Activated CD8-positive, alpha-beta memory T cell treated with anti-CD3 and anti-CD28 coated beads, Interleukin-2, amount 50 U/mL, for 24 hours (primary cell): ENCODE measurements around the gene FITM1.
A peak's percentile ranks its signal among the peaks of the same experiment; 100 is the strongest.

ENCODE experiments used
- DNase-seq: peaks from one replicate; pipeline ENCODE4 v3.0.0-alpha.2; 2020; ENCODE audit errors: extremely low read depth

FITM1 gene

DNA sequence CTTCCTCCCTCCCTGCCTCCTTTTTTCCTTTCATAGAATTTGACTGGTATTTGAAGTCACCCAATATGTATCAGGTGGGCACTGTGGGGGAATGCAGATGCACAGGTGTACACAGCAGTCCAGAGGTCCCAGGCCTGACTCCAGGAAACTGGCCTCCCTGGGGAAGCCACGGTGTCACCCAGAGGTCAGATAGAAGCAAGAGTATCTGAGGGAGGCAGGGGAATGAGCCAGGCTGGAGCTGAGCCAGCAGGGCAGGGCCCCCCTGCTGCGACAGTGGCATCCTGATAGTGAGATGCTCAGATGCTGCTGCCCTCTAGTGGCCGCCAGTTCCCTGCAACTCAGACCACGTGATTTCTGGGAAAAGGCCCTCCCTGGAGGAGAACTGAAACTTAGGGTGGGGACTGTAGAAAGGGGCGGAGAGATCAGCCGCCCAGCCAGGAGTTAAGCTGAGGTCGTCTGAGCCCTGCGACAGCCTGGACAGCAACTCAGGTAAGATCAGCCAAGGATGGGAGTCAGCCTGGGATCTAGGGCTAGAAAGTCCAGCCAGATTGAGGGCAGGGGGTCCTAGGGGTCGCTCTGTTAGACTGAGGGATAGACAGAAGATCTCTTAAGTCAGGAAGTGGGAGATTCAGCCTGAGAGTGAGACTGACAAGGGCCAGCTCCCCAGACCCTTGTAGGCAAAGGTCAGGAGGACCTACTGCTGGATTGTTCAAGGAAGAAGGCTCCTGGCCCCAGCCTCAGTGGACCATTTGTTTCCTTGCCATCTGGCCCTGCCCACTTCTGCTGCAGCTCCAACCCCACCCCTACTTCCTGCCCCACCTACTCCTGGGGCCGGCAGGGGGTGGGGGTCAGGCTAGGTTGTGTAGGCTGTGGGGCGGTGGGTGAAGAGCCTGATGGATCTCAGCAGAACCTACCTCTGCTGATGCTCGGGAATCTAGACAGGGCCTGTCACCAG is 30.7 kb downstream of the FITM1 start, which contains the start of gene IRF9:
IRF9 (plus strand) TSS at position 416 of the 955 bp plus-strand sequence. CDS start 880 bp downstream, outside the sequence.
- peak; percentile 98 for DNase-seq

DNA sequence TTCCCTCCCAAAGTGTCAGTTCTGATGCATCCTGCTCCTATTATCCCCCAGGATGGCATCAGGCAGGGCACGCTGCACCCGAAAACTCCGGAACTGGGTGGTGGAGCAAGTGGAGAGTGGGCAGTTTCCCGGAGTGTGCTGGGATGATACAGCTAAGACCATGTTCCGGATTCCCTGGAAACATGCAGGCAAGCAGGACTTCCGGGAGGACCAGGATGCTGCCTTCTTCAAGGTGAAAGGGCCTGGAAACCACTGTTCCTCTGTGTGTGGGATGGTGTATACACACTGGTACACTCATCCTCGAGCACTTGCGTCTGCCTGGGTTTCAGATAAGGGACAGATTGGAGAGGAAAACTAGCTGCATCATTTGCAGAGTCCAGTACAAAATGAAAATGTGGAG is 31.6 kb downstream of the FITM1 start:
- DNase-seq, result no peak

DNA sequence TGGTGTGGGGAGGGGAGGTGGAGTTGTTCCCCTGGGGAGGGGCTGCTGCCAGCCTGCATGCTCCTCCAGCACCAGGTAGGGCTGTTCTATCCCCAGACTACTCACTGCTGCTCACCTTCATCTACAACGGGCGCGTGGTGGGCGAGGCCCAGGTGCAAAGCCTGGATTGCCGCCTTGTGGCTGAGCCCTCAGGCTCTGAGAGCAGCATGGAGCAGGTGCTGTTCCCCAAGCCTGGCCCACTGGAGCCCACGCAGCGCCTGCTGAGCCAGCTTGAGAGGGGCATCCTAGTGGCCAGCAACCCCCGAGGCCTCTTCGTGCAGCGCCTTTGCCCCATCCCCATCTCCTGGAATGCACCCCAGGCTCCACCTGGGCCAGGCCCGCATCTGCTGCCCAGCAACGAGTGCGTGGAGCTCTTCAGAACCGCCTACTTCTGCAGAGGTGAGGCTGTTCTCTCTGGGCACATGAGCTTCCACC is 34.1 kb downstream of the FITM1 start:
- DNase-seq, result no peak

DNA sequence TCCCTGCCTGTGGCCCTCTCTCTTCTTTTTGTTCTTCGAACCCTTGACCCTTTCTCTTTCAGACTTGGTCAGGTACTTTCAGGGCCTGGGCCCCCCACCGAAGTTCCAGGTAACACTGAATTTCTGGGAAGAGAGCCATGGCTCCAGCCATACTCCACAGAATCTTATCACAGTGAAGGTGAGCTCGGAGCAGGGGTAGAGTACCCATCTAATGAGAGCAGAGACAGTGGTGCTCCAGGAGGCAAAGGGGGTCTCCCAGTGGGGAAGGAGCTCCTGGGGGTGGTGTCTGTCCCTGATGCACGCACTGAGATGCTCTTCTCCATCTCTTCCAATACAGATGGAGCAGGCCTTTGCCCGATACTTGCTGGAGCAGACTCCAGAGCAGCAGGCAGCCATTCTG is 35.3 kb downstream of the FITM1 start:
- DNase-seq, result no peak

DNA sequence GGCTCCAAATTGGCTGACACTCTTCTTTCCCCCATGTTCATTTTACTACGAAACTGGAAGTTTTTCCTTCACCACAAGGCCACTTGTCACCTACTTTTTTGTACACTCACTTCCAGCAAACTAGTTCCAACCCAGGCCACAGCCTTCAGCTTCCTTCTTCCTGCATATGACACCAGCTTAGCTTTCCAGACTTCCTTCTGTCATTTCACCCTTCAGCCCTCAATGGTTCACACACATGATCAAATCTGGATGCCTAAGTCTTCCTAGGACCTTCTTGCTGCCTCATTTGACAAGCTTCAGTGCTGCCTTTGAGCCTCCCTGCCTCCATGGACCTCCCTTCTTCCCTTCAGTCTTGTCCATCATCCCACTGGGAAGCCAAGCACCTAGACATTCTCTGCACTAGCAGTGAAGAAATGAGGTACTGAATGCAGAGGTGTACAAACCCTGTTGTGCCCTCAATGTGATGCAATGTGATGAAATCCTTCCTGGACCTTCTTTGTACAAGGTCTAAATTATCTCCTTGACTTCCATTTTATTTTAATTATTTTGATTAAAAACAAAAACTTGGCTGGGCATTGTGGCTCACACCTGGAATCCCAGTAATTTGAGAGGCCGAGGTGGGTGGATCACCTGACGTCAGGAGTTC is 37.1 kb downstream of the FITM1 start:
- no peak for DNase-seq

DNA sequence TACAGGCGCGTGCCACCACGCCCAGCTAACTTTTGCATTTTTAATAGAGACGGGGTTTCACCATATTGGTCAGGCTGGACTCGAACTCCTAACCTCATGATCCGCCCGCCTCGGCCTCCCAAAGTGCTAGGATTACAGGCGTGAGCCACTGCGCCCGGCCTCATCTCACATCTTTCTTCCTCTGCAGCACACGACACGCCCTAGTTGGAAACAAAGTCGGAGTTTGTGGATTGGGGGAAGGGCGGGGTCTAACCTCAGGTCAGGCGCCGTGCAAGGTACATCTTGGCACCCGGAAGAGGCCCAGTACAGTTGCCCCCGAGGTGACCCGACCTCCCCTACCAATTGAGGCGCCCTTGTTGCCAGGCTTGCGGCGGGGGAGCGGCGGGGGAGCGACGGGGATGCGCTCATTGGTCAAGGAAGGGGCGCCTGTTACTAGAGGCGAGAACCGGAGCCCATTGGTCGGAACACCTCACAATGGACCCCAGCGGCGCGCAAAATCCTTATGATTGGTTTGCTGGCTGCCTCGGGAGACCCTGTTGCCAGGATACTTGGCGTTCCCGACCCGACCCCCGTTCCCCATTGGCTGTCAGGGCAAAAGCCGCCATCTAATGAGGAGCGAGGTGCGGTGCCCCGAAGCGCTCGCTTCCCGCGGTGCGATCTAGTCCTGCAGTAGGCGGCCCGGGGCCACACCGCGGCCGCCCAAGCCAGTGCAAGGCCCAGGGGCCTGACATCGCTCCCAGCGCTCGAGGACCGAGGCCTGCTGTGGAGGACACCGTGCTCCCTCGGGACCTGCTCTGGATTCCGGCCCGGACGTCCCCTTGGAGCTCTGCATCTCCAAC is 41.2 kb downstream of the FITM1 start, which contains the start of gene REC8:
REC8 (plus strand) TSS at position 659 of the 839 bp plus-strand sequence. CDS start 473 bp downstream, outside the sequence.
- peak; percentile 54 for DNase-seq

DNA sequence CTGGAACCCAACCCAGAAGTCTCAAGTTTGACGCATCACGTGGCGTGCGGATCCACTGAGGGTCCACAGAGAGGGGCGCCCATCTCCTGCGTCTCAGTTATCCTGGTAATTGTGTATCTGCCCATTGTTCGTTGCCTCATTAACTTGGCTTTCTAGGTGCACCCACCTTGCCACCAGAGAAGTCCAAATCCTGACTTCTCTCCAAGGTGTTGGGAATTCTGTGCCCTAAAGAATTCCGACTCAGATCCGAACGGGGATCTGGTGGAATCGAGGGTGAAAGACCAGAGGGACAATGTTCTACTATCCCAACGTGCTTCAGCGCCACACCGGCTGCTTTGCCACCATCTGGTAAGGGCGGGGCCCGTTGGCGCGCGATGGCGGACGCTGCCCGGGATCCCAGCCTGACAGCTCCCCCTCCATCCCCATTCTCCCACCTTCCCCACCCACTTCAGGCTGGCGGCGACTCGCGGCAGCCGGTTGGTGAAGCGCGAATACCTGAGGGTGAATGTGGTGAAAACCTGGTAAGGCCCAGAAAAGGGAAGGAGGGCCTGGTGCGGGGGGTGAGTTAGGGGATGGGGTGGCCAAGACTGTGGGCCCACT is 41.9 kb downstream of the FITM1 start:
- DNase-seq, result no peak

DNA sequence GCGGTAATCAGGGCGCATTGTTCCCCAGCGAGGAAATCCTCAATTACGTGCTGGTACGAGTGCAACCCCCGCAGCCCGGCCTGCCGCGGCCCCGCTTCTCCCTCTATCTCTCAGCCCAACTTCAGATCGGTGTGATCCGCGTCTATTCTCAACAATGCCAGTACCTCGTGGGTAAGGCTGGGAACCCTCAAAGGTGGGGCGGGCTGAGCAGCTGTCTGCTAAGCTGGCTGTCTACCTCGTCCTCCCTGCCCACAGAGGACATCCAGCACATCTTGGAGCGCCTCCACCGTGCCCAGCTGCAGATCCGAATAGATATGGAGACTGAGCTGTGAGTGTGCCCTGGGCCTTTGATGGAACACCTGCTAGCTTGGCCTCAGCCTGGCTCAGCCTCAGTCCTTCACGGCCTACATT is 42.4 kb downstream of the FITM1 start:
- no peak for DNase-seq

DNA sequence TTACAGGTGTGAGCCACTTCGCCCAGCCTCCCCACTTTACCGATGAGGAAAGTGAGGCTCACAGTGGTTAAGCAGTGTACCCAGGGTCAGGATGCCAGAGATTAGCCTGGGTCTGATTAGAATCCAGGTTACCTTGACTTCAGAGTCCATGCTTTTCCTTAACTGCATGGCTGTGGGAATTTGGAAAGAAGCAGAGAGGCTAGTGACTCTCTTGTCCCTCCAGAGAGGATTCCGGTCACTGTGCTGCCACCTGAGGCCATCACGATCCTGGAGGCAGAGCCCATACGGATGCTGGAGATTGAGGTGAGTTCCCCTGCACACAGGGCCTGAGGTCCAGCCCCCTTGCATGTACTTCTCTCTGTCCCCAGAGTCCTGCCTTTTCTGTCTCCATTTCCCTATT is 46.1 kb downstream of the FITM1 start:
- no peak for DNase-seq

DNA sequence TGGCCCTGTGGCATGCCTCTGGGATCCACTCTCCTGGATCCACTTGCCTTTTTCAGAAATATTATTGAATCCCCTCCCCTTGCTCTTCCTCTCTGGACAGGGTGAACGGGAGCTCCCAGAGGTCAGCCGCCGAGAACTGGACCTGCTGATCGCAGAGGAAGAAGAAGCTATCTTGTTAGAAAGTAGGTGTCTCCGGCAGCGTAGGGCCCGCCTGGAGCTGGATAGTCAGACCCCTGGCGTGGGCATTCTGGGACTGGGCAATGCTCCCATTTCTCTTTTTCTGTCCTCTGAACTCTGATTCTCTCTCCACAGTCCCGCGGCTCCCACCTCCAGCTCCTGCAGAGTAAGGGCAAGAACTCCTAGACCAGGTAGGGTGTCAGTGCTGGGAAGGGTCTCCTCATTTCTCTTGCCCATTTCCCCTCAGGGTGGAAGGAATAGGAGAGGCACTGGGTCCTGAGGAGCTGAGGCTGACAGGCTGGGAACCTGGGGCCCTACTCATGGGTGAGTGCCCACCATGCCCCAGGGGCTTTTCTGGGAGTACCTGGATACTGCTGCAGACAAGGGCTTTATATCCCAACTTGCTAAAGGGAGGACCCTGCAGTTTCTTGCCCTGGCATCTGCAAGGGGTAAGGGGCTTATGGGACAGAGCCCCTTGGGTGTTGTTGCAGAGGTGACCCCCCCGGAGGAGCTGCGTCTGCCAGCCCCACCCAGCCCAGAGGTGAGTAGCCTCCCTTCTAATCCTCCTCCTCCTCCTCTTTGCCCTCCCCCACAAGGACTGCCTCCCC is 46.8 kb downstream of the FITM1 start:
- DNase-seq, result no peak

DNA sequence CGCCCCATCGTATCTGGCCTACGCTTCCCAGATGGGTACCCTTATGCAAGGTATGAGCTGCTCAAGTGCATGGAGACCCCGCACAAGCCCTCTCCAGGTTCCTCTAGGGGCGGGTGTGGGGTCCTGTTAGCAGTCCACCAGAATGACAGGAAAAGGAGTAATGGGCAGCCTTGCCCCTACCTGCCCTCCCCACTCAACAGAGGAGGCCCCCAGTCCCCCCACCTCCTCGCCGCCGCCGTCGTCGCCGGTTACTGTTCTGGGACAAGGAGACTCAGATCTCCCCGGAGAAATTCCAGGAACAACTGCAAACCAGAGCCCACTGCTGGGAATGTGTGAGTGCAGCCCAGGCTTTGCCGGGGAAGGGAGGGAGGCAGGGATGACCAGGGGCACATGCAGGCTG is 47.4 kb downstream of the FITM1 start:
- no peak for DNase-seq

DNA sequence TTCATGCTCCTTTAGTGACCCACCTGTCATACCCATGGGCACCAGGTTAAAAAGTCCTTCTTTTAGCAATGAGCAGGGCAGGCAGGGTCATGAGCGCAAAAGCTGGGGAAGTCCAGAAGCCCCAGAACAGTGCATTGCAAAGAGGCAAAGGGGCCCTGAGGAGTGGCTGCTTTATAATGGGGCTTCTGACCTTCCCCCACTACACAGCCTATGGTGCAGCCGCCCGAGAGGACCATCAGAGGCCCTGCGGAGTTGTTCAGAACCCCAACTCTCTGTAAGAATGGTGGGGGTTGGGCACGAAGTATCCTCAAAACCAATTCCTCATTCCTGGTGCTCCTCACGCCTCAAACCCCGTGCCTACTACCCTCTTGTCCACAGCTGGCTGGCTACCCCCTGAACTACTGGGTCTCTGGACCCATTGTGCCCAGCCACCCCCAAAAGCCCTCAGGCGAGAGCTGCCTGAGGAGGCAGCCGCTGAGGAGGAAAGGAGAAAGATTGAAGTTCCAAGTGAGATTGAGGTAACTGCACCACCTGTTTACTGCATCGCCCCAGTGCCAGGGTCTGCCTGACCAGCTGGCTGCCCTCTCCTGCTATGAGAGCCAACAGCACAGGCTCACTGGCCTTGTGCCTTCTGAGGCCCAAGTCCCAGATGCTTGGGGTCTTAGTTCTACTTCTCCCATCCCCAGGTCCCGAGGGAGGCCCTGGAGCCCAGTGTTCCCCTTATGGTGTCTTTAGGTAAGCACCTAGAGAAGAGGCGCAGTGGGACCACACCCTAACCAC is 48.1 kb downstream of the FITM1 start:
- no peak for DNase-seq

DNA sequence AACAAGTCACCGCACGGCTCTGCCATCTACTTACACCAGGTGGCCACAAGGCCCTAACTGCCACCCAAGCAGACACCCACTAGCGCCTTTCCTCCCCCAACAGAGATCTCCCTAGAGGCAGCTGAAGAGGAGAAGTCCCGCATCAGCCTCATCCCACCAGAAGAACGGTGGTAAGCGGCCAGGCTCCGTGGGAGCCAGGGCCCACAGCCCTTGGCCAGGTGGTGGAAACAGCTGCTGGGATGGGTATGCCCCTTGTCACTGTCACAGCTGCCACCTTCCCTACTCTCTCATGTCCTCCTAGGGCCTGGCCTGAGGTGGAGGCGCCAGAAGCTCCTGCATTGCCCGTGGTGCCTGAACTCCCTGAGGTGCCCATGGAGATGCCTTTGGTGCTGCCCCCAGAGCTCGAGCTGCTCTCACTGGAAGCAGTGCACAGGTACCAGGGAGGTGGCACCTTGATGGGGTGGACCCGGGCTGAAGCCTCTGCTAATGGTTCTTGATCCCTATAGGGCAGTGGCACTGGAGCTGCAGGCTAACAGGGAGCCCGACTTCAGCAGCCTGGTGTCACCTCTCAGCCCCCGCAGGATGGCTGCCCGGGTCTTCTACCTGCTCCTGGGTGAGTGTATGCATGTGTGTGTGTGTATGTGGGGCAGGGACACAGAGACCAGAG is 49.0 kb downstream of the FITM1 start:
- DNase-seq, result no peak

DNA sequence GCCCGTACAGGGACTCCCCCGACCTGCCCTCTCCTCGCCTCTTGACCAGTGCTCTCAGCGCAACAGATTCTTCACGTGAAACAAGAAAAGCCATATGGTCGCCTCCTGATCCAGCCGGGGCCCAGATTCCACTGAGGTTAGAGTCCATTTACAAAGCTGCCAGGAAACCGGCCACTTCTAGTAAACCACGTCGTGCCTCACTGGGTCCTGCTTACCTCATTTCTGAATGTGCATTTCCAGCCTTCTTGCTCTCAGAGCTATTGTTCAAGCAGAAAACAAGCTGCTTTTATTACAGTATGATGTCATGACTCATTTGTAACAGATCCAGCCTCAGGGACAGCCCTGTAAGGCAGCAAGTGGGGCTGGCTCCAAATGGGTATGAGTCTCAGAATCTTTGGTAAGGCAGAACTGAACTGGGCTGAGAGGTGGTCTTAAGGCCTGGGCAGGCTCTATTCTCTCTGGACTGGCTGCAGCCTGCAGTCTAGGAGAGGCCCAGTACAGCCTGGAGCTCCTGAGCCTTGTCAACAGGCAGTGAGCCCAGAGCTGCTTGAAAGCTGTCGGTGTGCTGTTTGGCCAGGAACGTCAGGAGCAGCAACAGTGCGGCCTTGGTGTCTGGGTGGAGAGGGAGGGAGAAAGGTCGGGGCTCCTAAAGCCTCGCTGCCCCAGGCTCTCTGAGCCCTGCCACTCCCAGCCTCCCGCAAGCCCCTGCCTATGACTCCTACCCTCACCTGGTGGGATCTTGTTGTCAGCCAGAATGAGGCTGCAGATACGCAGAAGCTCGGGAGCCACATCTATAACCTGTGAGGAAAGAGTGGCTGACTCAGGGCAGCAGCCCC is 49.7 kb downstream of the FITM1 start:
- no peak for DNase-seq

DNA sequence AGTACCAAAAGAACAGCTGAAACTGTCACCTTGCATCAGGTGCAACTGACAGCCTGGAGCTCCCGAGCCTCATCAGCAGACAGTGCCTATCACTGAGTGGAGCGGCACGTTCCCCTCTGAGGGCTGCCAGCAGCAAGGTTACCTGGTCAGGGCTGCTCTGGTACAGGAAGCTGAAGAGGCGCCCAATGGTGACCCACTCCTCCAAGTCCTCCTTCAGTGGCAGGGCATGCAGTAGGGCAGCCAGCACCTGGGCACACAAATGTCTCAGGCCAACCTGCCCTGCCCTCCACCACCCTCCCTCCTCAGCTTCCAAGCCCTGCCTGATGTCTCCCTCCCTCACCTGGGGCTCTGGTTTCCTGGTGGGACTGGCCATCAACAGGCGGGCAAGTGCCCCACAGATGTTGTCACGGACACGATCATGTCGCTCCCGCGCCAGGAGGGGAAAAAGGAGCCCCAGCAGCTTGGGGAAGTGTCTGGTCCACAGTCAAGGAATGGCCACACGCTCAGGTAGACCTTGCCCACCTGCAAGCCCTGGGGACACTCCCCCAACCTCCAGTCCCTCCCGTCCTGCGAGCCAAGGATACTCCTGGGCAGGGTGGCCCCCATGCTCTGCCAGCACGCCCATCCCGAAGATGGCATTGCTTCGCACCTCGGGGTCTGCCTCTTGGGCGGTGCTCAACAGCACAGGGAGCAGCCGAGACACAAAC is 51.1 kb downstream of the FITM1 start:
- DNase-seq, result no peak
